Measurements from ENCODE around the gene SKAP1.
"Not testable (repeated sequence)": the region's sequence is repeated elsewhere in the genome, so short reads cannot be mapped to it uniquely, and the experiment has no call there.

SKAP1 gene

DNA sequence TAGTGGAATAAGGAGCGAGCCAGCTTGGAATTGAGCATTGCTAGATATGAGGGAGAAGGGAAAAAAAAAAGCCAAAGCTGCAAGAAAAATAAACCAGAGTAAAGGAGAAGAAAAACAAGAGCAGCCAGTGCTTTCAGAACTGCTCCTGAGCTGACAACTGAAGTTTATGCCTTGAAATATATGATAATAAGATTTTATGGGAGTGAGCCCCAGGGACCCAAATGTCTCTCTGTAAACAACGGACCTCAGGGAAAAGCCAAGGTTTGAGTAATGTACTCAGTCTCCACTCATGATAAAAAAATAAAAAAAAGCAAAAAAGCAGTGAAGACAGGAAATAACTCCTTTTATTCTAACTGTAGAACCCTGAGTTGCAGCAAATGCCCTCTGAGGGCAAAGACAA, 189.9 kb downstream of the SKAP1 start:
- no peak for DNase-seq

DNA sequence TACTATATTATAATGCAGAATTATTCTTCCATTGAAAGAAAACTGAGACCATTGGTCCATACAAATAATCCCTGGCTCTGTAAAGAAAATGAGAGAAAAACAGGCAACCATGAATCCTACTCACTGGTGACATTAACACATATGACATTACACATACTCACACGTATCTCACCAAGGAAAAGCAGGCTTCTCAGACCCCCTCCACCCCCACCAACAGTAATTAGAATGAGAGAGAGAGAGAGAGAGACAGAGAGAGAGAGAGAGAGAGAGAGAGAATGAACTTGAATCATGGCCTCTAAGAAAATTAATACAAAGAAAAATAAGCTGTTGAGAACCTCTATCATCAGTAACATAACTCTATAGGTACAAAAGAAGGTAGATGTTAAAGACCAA, 190.4 kb downstream of the SKAP1 start:
- DNase-seq, result no peak

DNA sequence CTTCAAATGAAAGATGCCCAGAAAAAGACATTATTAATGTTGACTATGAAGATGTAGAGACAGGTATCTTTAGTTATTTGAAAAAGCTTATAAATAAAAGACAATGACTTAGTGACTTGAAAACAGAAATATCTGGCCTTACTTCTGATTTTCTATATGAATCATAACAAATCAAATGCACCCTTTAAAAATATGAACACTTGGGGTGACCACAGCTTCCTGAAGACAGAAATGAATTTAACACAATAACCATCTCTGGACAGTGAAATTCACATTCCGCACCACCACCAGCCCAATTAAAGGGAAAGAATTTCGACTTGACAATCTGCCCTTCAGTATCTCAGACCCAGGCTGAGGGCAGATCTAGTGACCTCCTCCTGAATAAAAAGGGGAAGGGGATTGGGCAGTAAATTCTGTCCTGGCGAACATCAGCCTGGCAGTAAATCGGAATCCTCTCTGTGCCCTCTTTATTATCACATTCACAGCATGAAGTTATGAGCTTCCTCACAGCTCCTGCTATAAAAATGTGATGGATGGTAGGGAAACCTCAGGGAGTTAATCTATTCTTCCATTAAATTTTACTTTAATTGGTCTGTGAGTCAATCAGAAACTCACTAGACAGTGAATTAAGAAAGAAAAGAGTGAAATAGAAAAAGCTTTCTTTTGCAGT, 190.9 kb downstream of the SKAP1 start:
- no peak for DNase-seq

DNA sequence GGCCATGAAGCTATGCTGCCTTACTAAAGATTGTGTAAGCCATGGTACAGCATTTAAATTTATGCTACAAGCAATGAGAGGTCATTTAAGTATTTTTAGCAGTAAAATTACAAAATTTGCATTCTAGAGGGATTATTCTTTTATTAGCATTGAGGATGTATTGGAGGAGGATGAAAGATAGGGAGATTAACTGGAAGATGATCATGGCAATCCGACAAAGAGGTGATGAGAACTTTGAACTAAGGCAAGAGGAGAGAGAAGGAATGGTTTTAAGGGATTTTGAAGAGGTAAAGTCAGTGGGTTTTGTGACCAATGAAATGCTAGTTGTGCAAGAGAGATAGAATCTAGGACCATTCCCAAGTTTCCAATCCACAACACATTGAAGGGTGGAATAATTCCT, 192.6 kb downstream of the SKAP1 start:
- no peak for DNase-seq

DNA sequence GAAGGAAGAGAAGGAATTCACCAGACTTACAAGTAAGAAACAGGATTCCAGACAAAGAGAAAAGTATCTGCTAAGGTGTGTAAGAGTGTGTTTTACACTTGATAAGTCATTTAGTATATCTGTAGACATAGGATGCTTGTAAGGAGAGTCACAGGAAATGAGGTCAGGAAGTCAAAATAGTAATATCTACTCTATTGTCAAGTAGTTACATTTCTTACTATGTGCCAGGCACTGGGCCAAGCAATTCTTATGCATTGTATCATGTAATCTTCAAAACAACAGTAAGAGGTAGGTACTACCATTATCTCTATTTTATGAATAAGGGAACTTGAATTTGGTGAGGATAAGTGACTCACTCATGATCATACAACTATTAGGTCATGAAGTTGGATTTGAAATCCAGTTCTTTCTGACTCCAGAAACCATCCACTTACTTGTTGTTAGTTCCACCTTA, 193.3 kb downstream of the SKAP1 start:
- peak; percentile 63 for DNase-seq

DNA sequence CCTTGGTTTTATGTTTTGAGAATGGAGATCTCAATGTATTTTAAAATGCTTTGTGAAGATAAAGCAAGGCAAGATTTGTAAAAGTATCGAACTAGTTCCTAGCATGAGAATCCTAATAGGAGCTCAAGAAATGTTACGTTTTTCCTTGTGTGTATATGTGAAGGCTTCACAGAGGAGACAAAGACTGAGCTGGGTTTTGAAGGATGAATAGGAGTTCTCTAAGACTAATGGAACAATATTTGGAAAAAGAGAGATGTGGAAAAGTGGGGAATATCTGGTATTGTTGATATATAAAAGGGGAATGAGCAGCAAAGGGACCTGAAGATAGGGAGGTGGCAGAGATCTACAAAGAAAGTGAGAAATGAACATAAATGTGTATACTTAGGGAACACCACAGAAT, 195.1 kb downstream of the SKAP1 start:
- DNase-seq, result no peak

DNA sequence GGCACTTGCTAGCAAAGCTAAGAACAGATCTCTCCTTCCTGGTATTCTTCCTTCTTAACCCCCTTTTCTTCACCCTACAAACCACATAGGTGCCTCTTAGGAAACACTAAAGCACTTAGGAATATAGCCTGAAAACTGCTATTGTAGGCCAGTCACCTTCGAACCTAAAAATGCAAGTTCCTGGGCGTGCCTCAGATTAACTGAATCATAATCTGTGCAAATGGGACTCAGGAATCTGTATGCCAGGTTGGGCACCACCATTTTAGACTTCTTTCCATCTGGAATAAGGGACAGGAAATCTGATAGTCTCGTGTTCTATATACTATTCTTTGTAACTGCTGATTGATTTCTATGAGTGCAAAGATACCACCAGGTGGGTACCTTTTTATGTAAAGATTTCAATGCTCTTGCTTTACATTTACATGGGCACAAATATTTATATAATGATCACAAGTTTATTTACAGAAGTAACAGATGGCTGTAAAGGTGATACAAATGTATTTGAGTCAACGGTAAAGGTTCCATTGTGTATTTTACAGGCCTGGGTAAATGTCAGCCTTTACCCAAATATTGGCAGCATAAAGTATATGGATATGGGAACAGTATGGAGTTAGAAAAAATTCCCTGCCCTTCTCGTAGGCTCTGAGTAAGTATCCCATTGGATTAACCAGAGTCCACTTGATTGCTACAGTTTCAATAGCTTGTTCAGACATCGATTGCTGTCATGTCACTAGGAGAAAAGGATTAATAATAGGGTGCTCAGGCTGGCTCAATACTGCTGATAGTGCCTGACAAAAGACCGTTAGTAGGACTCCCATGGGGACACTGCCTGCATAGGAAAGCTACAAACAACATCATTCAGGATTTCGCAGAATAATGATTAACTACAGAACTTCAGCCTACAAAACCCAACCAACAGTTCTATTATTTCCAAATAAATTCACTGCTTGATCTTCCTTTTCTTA, 197.7 kb downstream of the SKAP1 start:
- DNase-seq, result no peak

DNA sequence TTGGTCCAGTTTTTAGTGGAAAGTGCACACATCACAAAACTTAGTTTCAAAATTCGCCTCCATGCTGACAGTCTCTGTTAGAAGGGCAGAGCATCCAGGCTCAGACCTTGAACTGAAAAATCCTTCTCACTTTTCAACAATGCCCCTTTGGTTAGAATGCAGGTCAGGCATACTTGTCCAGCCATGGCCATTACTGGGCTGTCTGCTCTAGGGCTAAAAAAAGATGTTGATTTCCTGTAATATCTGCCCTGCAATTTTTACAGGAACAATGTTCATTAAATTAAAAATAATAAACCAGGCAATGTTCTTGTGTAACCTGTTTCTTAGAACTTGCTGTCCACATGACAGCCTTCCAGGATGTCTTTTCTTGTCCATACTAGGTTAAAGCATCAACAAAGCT, 200.1 kb downstream of the SKAP1 start:
- DNase-seq, result no peak

DNA sequence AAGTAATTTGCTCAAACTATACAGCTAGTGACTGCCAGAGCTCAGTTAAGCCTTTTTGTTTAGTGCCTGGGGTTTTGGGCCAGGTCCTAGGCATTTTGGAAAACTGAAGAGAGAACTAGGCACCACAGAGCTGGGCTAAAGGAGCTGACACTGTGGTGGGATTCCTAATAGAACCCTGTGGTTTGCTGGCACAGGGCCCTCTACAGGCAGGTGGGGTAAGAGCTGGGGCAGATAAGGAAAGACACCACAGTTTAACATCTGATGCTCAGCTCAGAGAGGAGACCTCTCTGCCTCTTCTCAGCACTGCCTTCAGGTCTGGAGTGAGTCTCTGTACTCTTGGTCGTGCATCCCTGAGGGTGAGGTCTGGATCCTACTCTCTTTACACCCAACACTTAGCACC, 201.3 kb downstream of the SKAP1 start:
- DNase-seq, result no peak

DNA sequence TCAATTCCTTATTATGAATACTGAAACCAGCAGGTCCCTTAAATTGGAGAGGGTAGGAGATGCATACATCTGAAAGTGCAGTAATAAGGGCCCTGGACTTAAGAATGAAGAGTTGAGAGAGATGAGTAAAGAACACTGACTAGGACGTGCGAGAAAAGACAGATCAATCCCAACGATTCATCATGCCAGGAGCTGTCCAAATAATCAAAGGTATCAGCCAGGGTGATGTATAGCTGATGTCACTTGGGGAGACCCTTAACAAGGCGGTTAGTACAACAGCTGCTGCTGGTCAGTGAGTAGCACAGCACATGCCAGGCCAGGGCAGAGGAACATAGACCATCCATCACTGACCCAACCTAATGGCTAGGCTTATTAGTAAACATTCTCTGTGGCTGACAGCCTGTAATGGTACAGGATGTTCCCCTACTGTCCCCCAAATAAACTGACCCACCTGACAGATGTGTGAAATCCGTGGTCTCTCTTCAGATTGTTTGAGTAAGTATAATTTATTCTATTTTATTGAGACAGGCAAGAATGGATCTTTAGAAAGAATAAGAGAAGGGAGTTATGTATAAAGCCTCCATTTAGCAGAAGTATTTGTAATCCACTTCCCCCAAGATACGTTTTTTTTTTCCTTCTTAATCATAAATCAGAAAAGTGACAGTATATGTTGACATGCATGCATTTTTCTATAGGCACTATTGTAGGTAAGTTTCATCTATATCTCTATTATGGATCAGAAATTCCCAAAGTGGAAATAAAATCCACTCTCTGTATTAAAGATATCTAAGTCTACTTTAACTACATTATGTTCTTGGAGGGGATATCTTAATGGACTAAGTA, 204.1 kb downstream of the SKAP1 start:
- DNase-seq, result no peak

DNA sequence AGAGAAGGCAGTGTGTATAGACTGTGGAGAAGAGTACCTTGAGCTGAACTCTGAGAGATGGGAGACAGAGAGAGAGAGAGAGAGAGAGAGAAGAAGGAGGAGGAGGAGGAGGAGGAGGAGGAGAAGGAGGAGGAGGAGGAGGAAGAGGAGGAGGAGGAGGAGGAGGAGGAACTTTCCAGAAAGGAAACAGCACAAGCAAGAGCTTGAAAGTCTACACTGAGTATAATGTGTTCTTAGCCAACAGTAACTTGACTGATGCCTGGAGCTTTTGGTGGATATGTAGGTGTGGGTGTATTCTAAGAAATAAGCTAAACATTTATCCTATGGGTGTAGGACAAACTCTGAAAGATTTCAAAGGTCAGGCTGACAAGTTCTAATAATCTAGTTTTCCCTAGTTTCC, 206.1 kb downstream of the SKAP1 start:
- no peak for DNase-seq

DNA sequence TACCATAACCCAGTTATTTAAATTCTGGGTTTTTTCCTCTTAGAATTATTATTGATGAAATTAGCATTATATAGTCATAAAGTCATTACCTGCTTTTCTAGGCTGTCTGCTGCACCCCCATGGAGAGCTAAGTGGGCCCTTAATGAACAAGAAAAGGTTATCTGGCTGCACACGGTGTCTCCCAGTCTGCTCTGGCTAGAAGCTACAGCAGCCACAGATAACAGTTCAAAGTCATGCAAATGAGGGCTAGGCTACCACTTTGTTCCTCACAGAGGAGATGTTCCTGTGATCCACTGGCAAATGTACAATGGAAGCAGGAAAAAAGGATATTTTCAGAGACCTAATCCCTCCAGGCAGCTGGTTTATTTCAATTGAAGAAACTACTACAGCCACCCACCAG, 210.4 kb downstream of the SKAP1 start:
- DNase-seq, result no peak

DNA sequence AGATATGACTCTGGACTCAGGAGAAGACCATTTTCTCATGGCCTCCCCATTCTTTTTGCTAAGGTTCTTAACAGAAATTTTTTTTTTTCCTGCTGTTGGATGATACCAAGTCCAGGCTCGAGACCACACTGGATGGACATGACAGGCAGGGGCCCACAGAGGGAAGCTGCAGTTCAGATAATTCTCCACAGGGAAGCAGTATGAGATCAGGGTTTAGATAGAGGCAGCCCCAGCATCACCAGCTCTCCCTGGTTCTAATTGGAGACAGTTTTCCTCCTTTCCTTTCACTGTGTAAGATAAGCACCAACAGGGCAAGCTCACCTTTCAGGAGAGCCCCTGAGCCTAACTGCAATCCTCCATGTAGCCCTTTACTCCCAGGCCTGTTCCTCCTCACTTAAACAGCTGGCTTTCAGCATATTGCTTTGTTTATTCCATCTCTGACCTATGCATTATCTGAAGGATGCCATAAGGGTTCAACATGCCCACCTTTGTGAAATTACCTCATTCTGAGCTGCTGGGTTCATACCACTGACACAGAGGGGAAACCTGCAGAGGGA, 214.4 kb downstream of the SKAP1 start:
- DNase-seq, result peak; percentile 42

DNA sequence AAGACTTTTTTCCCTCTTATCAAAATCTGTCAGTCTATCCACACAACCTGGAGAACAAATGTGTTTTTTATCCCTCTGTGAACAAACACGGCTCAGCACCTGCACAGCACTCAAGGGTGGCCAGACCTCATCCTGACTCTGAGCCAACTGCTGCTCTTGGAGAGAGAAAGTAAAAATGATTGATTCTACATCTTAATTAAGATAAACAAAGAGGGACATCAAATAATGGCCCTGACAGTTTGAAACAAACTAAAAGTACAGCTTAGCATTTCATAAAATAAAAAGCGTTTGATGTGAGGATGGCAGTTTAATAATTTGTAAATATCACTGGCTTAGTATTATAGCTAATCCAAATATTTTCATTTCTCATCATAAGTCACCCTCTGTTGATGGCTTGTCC, 216.2 kb downstream of the SKAP1 start:
- DNase-seq, result no peak

DNA sequence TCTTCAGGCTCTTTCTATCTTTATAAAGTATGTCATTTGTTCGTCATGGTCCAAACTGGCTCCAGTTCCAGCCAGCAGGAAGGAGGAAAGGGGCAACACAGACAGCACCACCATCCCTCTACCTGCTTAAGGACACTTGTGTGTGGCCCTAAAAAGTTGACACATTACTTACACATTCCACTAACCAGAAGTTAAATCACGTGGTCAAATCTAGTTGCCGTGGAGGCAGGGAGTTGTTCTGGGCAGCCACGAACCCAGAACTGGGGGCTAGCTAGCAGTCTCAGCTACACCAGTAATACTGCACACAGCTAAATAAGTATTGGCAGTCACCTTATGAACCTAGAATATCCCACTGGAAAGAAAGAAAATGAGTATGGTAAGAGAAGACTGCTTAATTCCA, 218.2 kb downstream of the SKAP1 start:
- no peak for DNase-seq

DNA sequence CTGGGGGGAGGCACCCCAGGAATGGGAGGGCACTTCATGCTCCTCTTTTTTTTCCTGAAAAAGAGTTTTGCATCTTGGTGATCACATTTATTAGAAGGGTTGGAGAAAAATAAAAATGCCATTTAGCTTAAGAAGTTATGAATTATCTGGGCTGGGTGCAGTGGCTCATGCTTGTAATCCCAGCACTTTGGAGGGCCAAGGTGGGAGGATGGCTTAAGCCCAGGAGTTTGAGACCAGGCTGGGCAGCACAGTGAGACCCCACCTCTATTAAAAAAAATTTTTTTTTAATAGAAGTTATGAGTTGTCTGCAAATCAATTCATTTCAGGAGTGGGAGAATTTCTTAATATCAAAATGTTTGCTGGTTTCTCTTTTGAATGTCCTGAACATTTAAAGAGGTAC, 219.0 kb downstream of the SKAP1 start:
- DNase-seq, result no peak

DNA sequence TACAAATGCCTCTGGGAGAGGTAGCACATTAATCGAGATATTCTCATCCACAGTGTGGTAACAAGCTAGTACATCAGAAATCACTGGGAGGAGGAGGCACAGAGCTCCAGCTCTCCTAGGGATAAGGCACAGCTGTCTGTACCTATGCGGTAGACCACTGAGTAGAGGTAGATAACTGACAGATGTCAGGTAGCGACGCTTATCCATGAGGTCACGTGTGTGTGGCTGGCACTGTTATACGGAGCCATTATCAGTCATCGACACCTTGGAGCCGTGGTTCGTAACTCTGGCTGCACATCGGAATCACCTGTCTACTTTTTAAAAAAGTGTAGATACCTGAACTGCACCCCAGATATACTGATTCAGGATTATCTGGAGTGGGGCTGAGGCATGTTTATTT, 220.0 kb downstream of the SKAP1 start:
- DNase-seq, result no peak

DNA sequence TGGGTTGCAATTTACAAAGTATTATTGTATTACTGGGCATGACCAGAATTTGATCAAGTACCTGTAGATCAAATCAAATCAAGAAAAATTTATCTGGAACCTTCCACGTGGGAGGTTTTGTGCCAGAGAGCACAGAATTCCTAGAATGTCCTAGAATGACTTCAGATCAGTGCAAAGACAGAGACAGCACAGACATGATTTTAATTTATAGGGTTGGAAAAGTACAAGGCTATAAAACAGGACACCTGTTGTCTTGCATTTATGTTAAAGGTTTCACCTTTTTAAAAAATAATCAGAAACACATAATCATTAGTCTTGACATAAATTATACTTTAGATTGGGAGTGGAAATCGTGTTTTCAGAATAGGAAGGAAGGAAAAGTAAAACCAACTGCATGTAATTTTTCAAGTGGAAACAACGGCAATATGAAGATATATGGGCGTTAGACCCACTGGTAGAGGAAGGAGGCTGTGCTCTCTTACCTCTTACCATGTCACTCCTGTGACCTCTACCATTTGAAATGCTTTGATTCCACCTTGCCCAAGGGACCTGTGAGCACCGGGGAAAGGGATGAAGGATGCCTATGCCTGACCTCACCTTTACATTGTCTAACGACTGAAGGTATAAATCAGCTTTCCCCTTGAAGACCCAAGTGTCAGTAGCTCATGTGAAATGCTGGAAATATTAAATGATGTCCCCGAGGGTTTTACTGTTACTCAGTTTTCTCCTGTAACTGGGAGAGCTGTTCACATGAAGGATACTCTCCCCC, 222.1 kb downstream of the SKAP1 start:
- no peak for DNase-seq

DNA sequence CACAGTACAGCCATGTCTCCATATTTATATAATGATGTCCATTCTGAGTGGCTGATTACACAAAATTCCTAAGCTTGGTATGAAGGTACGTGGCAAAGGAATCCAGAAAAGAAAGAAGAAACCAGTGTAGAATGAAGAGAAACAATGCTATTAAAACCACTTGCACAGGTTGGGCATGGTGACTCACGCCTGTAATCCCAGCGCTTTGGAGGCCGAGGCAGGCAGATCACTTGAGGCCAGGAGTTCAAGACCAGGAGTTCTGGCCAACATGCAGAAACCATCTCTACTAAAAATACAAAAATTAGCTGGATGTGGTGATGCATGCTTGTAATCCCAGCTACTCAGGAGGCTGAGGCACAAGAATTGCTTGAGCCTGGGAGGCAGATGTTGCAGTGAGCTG, 223.0 kb downstream of the SKAP1 start:
- DNase-seq, result not testable (repeated sequence)

DNA sequence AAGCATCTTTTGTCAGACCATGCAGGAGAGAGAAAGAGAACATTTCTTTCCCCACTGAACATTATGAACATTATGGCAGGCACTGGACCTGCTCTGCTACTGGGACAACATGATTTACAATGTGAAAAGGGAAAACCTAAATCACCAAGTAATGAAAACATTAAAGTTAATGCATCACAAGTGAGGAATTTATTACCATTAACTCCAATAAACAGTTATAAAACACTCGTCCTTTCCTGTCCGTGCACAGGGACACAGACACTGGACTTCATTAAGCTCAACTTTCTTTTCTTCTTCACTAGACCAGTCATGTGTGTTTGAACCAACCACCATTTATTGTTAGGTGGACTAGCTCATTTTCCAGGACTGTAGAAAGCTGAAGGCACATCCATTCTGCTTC, 227.1 kb downstream of the SKAP1 start:
- DNase-seq, result no peak

DNA sequence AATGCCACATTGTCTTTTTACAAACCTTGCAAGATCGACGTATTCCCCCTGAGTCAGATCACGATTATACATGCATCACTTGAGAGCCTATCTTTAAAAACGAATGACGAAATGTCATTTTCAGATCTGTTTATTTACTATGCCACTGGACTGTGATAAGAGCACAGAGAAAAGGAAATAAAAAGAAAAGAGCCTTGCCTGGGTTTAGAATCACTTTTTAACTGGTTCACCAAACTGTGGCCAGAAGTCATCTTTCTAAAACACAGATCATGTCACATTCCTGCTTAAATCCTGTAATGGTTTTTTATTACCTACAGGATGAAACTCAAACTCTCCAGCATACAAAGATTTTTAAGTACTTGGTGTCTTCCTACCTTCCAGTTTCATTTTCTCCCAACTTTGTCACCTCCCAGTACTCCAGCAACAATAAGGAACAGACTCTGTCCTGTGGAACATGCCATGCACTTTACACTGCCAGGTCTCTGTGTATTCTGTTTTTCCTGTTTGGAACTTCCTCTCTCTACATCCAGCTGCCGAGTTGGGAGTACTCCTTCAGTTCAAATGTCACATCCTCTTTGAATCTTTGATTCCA, 231.0 kb downstream of the SKAP1 start:
- peak; percentile 8 for DNase-seq

DNA sequence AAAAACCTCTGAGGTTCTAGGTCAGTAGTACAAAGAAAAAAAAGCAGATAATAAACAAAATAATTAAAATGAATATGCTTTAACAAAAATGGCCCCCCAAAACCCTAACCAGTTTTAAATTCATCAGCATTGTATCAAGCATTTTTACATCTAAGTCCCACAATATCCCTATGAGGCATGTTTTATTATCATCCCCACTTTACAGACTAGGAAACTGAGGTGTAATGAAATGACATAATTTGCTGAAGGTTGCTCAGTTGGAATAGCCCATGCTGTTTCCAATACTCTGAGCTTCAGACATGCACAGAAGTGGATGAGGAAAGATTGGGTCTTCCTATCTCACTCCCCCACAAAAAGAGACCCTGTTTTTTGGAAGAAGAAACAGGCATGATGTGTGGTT, 234.1 kb downstream of the SKAP1 start:
- no peak for DNase-seq

Data from inflammatory macrophage treated with lipopolysaccharide for 4 hours (primary cell).